OCI-M1 (cell line): ENCODE data around the gene ECI2.
"Not testable (repeated sequence)": the region's sequence is repeated elsewhere in the genome, so short reads cannot be mapped to it uniquely, and the experiment has no call there.

Experiments
- DNase-seq: peaks from one replicate; lab custom pipeline; 2025; lab: John Stamatoyannopoulos, UW

The ECI2 gene

DNA sequence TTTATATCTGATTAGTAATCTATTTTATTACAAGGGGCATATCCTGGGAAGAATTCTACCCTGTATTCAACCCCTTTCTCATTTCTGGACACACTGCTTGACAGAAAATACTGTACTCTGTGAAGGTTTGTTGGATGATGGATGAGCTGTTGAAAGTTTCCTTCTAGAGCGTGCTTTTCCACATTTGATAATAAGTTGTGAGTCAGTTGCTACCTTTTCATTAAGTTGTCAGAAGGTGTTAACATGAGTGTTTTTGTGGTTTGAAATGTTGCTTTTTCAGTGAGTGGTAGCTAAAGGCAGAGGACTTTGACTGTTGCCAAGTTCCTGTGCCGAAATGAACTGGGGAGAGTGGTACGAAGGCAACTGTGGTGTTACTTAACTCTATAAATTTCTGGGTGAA lies 3.9 kb upstream of the ECI2 start:
- DNase-seq = no peak

DNA sequence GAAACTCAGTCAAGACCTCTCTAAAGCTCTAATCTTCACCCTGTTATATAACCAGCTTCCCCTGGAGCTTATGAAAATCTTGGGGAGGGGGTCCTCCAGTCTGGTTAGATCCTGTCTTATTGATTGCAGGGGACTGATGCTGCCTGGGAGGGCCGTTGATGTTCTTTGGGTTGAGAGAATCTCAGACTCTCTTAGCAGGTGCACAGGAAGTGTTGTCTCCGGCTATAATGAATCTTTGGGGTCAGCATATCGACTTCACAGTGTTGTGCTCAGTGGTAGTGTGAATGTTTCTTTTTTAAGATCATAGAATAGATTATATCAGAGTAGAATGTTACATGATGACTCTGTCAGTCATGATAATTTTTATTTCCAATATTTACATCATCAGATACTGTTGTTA lies 2.8 kb upstream of the ECI2 start:
- no peak for DNase-seq

DNA sequence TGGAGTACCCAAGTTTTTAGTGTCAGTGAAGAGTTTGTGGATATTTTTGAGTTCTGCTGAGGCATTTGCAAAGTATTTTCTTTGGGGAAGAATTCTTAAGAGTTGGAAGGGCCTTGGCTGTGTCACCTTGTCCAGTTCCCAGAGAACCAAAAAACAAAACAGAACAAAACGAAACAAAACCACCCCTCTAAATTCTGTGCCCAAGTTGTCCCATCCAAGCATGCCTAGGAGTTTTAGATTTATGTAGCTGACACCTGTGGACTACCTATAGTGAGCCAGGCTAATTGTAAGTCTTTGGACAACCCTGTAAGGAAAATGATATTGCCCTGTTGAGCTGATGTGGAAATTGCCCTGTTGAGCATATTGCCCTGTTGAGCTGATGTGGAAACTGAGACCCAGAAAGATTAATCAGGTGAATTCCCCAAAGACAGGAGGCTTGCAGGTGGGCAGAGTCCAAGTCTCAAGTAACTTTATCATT lies 1.0 kb upstream of the ECI2 start:
- DNase-seq = no peak

DNA sequence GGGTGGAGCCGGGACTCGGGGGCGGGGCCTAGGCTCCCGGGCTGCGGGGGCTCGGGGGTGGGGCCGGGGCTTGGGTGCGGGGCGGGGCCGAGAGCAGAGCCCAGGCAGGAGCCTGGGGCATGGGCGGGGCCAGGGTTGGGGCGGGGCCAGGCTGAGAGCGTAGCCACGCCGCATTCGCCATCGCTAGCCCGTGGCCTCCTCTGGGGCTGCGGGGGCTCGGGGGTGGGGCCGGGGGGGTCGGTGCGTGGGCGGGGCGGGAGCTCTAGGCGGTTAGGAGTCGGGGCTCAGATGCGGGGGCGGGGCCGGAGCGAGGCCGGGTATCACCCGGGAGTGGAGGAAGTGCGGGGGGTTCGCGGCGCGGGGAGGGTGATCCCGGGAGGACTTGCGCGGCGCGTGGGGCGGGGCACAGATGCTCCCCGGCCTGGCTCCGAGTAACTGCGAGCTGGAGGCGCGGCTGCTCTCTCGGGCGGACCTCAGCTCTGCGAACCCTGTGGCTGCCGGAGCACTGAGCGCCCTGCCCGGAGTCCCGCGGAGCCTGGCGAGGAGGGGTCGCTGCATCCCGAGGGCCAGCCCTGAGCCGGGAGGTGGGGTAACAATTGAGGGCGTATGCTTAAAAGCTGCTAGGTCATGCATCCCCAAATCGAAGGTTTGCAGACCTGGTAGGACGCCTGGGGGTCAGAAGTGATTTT lies 434 bp upstream of the ECI2 start:
- DNase-seq = peak; percentile 95

DNA sequence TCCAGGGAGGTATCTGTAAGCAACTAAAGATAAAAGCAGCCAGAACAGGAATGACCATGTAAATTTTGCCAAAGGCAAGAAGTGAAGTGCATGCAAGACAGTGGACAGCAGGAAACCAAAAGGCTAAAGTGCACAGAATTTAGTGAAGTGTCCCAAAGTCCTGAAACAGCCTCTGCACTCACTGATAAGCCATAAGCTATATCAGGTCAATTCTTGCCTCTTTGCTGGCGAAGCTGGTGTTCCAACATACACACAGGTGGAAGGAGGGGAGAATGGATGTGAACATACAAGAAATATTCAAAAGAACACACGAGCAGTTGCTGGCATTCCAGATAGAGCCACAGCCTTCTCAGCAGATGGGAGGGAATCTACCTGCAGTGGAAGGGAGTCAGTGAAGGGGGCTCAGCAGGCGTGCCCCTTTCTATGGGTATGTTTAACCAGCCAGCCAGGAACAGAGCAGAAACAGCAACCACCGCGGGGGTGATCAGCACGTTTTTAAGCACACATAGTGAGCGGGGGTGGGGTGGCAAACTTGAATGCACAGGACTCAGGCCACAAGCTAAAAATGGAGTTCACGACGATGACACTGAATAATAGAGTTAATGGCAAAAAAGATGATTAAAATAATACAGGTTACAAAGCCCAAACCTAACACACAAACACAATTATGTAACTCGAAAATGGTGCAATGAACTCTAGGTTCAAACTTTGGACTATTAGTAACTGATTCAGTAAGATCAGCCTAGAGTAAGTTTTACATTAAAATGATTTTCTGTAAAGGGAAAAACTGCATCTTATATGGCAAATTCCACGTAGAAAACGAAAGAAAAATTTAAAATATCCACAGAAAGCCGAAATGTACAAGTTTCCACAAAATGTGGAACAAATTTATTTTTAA lies 1.2 kb downstream of the ECI2 start:
- peak; percentile 72 for DNase-seq

DNA sequence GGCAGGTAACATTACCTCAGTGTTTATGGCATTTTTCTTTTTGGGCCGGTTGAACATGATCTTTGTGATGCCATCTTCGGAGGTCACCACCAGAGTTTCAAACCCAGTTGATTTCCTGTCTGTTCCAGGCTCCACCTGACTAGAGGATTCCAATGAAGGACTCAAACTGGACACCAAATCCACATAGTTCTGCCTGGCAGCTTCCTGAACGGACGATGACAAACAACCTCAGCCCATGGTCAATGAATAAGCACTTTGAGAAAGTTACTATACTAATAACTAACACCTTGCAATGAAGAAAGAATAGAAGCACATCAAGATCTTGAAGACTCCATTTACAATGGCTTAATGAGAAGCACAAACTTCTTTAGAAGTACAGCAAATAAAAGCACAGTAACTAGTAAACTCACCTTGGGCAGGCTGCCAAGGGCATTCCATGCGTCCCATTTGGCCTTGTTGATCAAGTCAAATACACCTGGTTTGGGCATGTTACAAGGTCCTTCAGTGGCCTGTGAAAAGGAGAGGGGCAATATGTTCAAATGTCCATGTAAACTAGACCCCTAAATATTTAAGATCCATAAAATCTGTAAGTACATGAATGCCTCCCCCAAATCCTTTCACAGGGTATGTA lies 4.9 kb downstream of the ECI2 start:
- DNase-seq = no peak

DNA sequence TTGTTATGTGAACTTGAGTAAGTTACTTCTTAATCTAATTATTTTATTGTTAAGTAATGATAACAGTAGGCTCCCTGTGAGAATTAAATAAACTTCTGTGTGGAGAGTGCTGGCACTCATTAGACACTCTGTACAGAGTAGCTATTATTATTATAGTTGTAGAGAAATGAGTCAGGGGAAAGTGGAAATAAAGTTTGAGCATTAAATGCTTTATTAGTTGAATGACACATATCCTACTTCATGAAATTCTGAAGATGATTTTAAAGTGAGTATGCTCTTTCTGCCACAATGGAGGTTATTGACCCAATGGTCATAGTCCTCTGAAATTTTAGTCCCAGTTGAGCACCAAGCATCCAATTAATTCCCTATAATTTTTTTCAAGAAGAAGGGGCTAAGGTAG lies 5.9 kb downstream of the ECI2 start:
- no peak for DNase-seq

DNA sequence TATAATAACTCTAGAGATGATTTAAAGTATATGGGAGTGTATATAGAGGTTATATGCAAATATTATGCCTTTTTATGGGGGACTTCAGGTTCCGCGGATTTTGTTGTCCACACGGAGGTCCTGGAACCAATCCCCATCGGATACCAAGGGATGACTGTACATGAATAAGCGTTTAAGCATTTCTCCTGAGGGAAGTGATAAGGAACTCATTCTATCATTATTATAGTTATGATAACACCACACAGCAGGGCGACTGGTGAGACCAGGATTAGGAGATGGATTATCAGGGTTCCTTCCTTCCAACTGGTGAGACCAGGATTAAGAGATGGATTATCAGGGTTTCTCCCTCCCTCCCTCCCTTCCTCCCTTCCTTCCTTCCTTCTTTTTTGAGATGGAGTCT lies 6.6 kb downstream of the ECI2 start:
- no peak for DNase-seq

DNA sequence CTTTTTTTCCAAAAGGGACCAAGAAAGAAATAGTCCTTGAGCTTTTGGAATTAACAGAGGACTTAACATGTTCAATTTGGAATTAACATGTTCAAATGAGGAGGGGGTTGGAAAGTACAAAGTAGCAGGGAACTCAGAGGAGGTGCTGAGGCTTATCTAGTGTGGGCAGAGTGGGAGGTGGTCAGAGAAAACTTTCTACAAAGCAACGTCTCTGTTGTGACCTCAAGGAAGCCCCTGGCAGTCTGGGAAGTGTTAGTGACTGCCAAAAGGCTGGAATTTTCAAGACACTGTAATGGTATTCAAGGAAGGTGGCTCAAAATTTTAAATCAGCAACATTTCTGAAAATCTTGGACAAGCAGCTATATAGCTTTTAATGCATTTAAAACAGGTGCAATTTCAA lies 7.3 kb downstream of the ECI2 start:
- peak; percentile 24 for DNase-seq

DNA sequence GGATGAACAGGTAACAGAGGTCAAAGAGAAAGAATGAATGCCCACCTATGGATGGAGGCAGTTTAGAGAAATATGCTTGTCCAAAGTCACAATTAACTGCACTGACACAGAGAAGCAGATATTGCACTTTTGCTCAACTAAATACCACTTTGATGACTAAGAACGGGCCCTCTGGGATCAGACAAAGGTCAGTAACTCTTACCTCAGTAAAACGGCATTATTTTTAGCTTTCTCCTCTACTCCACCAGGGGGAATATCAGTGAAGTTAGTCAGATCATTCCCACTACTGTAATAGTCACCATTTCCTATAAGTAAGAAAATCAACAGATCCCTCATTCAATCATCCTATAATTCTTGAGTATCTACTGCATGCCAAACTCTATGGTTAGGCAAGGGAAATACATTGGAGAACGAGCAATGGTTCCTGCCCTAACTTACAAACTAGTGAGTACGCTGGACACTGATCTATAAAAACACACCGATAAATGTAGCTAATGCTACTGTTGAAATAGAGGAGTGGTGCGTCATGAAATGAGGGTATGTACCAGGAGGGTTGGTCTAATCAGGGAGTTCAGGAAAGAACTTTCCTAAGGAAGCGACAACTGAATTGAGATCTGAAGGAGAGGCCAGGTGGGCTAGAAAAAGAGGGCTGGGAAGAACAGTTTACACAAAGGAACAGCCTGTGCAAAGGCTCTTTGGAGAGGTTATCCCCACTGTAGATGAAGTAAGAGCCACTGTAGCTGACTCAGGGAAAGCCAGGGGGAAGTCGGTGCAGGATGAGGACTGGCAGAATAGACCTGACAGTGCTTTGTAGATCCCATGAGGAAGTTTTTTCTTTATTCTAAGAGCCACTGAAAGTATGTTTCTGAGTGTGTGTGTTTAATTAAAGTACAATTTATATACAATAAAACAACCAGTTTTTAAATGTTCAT lies 9.2 kb downstream of the ECI2 start:
- no peak for DNase-seq

DNA sequence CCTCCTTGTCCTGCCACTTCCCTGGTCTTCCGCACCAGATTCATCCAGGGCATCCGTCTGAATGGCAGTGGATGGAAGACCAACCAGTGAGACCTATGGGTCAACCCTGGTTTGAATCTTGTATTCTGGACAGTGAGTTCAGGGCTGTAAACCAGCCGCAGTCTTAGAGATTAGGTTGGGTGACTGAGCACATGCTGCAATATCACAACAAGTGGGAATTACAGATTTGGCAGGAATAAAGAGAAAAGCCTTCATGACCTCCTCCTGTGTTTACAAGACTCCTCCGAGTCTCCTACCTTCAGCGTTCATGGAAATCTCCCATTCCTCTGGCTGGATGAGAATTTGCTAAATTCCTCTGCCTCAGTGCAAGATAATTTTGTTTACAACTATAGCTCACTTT lies 9.9 kb downstream of the ECI2 start:
- DNase-seq = no peak

DNA sequence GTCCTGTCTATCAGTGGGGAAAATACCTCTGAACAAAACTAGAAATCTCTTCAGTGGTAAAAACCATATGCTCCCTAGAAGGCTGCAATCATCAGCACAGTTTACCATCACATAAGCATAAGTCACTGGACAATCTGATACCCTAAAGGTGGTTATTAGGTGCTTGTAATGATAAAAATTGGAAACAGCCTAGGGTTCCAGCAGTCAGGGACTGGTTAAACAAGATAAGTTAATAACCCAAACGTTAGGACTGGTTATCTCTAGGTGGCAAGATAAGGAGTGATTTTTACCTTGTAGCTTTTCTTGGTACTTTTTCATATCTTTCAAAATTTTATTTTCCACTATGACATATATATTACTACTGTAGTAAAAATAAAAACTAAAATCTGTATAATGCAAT lies 11.0 kb downstream of the ECI2 start:
- DNase-seq = no peak

DNA sequence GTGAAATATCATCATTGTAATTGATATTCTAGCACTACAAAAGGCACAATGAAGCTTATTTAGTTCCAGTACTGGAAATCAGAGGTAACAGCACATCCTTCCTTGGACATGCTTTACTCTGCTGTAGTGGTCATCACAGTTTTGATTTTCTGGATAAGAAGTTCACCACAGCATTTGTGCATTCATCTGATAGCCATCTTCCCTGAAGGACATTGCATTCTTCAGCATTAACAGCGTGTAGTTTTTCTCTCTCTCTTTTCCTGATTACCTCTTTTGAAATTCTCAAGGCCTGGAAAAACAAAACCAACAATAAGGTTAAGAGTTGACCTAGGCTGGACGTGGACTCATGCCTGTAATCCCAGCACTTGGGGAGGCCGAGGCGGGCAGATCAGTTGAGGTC lies 19.6 kb downstream of the ECI2 start:
- no peak for DNase-seq

DNA sequence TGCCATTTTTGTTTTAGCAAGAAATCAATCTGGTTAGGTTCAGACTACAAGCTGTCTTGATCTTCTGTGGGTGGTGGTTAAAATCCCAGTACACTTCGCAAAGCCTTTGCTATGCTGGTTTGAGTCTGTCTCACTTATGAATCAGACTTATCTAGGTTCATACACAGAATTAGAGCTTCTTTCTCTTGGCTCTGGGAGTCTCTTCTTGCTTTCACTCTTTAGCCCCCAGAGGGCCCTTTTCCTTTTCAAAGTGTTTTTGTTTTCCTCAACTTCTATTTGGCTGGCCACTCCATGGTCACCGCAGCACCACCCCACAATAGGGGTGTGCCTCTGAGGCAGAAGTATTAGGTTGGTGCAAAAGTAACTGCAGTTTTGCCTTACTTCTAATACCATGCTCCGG lies 21.3 kb downstream of the ECI2 start:
- no peak for DNase-seq

DNA sequence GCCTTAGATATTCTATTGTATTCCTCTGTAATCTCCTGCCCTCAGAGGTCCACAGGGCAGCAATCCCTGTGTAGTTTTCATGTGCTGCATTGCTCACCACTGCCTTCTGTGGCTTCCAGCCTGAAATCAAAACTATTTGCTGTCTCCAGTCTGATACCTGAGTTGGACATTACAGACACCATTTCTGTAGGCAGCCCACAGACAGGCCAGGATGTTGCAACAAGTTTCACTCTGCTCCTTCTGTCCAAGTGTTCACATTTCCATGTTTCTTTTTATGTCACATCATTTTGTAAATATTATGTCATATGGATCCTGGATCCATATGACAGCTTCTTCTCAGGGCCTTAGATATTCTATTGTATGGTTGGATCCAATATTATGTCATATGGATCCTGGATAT lies 21.7 kb downstream of the ECI2 start:
- no peak for DNase-seq

DNA sequence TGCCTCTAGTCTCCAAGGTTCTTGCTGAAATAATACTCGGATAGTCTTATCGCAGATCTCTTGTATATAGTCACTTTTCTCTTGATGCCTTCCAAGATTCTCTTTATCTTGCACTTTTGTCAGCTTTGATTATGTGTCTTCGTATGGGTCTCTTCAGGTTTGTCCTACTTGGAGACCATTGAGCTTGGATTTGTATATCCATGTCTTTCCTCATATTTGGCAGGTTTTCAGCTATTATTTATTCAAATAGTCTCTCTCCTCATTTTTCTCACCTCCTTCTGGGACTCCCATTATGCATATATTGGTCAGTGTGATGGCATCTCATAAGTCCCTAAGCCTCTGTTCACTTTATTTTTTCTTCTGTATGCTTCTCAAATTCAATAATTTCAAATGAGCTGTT lies 23.0 kb downstream of the ECI2 start:
- DNase-seq = no peak

DNA sequence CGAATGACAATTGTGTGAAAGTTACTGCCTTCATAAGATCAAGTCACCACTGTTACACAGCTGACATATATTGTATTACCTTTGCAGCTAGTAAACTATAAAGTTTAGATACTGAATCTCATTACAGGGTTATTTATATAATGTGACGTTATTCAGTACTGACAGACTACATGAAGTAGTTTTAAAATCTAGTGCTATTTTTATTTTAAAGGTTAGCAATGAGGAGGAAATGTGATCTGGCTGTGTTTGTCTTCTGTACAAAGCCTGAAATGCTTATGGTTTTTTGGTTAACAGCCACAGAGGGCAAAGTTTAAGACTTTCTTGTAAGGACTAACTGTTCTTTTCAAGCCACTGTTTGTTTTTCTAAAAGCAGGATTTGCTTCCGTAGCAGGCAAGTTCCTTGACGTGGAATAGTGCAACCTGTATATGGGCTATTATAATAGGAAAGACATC lies 26.0 kb downstream of the ECI2 start:
- not testable (repeated sequence) for DNase-seq

DNA sequence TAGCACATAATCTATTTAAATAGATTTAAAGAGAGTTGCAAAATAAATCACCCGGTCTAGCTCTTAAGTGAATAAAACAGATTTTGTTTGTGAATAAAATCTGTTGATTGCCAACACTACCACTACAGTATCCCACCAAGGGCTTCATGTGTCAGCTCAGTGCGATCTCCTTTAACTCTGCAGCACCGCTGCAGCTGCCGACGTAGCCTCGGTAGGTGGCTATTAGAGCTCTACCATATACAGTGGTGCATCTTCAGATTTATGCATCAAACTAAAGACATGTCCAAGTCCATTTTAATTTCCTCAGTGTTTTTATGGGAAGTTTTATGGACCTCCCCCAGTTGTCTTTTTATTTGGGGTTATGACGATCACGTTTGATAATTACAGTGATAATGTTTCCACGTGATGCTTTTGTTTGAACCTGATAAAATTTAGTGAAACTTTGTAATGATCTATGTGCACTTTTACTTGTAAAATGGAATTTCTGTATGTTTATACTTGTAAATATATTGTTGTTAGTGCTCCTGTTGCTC lies 26.7 kb downstream of the ECI2 start:
- no peak for DNase-seq

DNA sequence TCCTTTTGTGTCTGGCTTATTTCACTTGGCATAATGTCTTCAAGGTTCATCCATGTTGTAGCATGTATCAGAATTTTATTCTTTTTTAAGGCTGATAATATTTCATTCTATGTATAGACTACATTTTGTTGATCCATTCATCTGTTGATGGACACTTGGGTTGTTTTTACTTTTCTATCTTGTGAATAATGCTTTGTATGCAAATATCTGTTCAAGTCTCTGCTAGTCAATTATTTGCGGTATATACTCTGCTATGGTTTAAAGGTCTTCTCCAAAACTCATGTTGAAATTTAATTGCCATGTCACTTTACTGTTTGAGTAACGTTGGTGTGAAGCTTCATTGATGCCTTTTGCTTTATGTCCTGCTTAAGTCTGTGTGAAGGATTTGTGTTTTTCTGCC lies 27.5 kb downstream of the ECI2 start:
- no peak for DNase-seq

DNA sequence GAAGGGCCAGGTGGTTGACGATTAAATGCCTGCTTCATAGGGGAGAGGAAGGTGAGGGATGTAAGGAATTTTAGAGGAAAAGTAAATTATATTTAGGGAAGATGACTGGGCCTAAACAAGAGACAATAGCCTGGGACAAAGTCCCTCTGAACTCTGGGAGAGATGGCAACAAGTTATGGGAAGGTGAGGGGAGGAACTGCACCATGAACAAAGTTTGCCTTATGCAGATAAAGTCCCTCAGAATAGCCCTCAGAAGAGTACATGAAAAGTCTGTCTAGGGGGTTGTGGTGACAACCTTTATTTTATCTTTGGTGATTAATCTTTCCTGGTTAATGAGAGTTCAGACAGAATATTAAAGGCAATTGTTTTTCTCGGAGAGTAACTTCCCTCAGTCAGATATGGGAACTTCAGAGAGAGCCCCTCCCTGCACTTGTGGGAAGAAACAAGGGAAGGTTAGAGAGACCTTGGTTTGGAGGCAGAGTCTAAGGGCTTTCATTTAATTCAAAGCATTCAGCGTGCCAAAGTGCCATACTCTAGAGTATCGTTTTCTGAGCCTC lies 29.3 kb downstream of the ECI2 start:
- DNase-seq = peak; percentile 16

DNA sequence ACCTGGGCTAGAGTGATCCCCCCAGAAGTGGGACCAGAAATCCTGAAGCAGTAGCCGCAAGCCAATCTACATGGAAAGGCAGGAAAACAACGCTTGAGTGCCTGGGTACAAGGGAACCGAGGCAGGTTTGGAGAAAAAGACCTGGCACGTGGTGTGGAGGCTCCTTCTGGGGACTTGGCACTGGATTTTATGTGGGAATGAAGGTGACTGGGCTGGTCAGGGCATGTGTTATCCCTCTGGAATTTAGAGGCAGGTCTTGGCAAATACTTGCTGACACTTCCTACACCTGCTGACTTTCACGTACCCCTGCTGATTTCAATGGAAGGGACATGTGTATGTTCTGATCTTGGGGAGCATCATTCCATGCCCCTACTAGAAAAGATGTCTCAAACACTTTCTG lies 31.4 kb downstream of the ECI2 start:
- no peak for DNase-seq
